Stomach (tissue), 4 donors: ENCODE measurements around the gene NCS1.

Experiments
- POLR2A ChIP-seq, 4 donors: fragments of 450-650 bp; IDR thresholded peaks; one replicate each; pipeline ENCODE4 v1.6.1; 2016; ENCODE audit warnings: antibody characterized with exemption in 4 of 4, control low read depth in 2 of 4, mild to moderate bottlenecking in 1 of 4, moderate library complexity in 1 of 4
- POLR2AphosphoS5 ChIP-seq, 3 donors: sonication (generic); formaldehyde crosslinking; IDR thresholded peaks; one replicate each; pipeline ENCODE4 v1.6.1; 2016; ENCODE audit warnings: antibody characterized with exemption in 3 of 3
- TF ChIP-seq, protein P1 (sequence below), 7 experiments: fragments of 450-650 bp in 4 of 7; fragments of 200-600 bp in 3 of 7; sonication (generic) in 3 of 7; IDR thresholded peaks; one replicate each; pipeline ENCODE4 v1.5.1; 2016 to 2019; ENCODE audit warnings: antibody characterized with exemption in 7 of 7, control low read depth in 2 of 7, mild to moderate bottlenecking in 1 of 7

DNA sequence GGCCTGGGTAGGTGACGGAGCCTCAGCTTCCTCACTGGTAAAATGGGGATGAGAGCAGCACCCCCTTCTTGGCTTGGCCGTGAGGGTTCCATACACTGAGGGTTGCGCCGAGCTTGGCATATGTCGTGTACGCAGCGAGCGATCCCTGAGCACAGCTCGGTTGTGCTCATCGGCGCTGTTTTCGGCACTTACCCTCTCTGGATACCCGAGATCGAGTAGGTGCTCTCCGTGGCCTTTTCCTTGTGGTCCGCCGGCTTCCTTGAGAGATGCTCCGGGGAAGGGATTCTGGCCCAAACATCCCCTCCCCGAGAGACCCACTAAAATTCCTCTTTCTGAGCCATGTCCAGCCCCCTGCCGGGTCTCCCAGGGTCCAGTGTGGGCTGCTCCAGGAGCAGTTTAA is 53.4 kb downstream of the NCS1 start:
- TF ChIP-seq POLR2A (IDR thresholded peaks at IDR 0.05) (no peak), POLR2AphosphoS5 (IDR thresholded peaks at IDR 0.05) (no peak)
- TF ChIP-seq, protein P1, sequence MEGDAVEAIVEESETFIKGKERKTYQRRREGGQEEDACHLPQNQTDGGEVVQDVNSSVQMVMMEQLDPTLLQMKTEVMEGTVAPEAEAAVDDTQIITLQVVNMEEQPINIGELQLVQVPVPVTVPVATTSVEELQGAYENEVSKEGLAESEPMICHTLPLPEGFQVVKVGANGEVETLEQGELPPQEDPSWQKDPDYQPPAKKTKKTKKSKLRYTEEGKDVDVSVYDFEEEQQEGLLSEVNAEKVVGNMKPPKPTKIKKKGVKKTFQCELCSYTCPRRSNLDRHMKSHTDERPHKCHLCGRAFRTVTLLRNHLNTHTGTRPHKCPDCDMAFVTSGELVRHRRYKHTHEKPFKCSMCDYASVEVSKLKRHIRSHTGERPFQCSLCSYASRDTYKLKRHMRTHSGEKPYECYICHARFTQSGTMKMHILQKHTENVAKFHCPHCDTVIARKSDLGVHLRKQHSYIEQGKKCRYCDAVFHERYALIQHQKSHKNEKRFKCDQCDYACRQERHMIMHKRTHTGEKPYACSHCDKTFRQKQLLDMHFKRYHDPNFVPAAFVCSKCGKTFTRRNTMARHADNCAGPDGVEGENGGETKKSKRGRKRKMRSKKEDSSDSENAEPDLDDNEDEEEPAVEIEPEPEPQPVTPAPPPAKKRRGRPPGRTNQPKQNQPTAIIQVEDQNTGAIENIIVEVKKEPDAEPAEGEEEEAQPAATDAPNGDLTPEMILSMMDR (IDR thresholded peaks at IDR 0.05), result no peak
